HepG2 (cell line): ENCODE data around the gene COL6A6. TPM values are rescaled to one million over a fixed set of nuclear protein-coding genes. Genes with fewer than 3 reads are reported as not detected.

Experiments
- ATAC-seq: fragments of 200-7000 bp; cut with Tn5 transposase; 3 replicates; pipeline ENCODE4 v1.9.1; 2020; ENCODE audit warnings: mild to moderate bottlenecking, moderate library complexity
- BruUV-seq: library from RNA; stranded (reverse); fragments of 400-500 nt; replicated peaks from 2 replicates; lab custom pipeline; 2021; lab: Mats Ljungman, UMichigan
- CTCF ChIA-PET: fragments of 300-600 bp; formaldehyde crosslinking; extraction: SDS; loops from one replicate; lab custom pipeline; 2021; ENCODE audit warnings: low total read pairs, inconsistent platforms, low intra/inter-chr PET ratio; lab: Yijun Ruan, JAX
- POLR2A ChIA-PET: fragments of 350-600 bp; sonication (Branson Sonifier 250); formaldehyde crosslinking; loops from one replicate; lab custom pipeline; 2020; ENCODE audit warnings: antibody characterized with exemption, inconsistent platforms; lab: Yijun Ruan, JAX
- DNase-seq: peaks from one replicate; pipeline ENCODE4 v3.0.0-alpha.2; 2015; ENCODE audit warnings: low spot score
- FAIRE-seq: peaks from 3 replicates; lab custom pipeline; 2011; peaks lifted over from hg19 to GRCh38; lab: Jason Lieb, UNC
- H2AFZ ChIP-seq: one replicate; pipeline ENCODE4 v1.6.1; 2011; ENCODE audit warnings: low read length, inconsistent platforms
- H3K27ac ChIP-seq: fragments of 300-600 bp; 3 replicates; pipeline ENCODE4 v1.8.0; 2011; ENCODE audit warnings: mixed run types, mild to moderate bottlenecking, mixed read lengths, low read length, inconsistent platforms; ENCODE audit not compliant: insufficient read depth; ENCODE audit errors: extremely low read length
- H3K27me3 ChIP-seq, 2 experiments: fragments of 200-600 bp in 1 of 2; 2 replicates in 1 of 2; 3 replicates in 1 of 2; pipeline versions ENCODE4 v1.6.0 to v1.8.0; 2011; ENCODE audit warnings: low read length in 2 of 2, mild to moderate bottlenecking in 2 of 2, moderate library complexity in 2 of 2, inconsistent platforms in 1 of 2; ENCODE audit not compliant: insufficient read depth in 2 of 2, control insufficient read depth in 1 of 2
- H3K36me3 ChIP-seq, 2 experiments: fragments of 200-600 bp in 1 of 2; replicated peaks in 1 of 2; 2 replicates in 1 of 2; 3 replicates in 1 of 2; pipeline versions ENCODE4 v1.5.1 to v1.8.0; 2011; ENCODE audit warnings: low read length in 2 of 2, inconsistent platforms in 1 of 2; ENCODE audit not compliant: insufficient read depth in 2 of 2, control insufficient read depth in 1 of 2
- H3K4me1 ChIP-seq: 2 replicates; pipeline ENCODE4 v1.5.1; 2012; ENCODE audit warnings: low read length, inconsistent platforms; ENCODE audit not compliant: insufficient read depth
- H3K4me2 ChIP-seq: 2 replicates; pipeline ENCODE4 v1.6.0; 2011; ENCODE audit warnings: low read depth, low read length, inconsistent platforms
- H3K4me3 ChIP-seq, 3 experiments: fragments of 200-600 bp in 1 of 3; sonication (generic), shearing (Covaris generic) in 1 of 3; replicated peaks in 1 of 3; 2 replicates each; pipeline ENCODE4 v1.5.1; 2011 to 2016; ENCODE audit warnings: low read length in 3 of 3, inconsistent platforms in 2 of 3, low read depth in 2 of 3, mild to moderate bottlenecking in 2 of 3, control low read depth in 1 of 3, mixed read lengths in 1 of 3; ENCODE audit not compliant: insufficient read depth in 1 of 3
- H3K79me2 ChIP-seq: one replicate; pipeline ENCODE4 v1.6.1; 2011; ENCODE audit warnings: low read length, inconsistent platforms; ENCODE audit not compliant: insufficient read depth
- H3K9ac ChIP-seq: 2 replicates; pipeline ENCODE4 v1.6.0; 2011; ENCODE audit warnings: mild to moderate bottlenecking, low read depth, low read length, inconsistent platforms; ENCODE audit not compliant: insufficient read depth
- H3K9me3 ChIP-seq: 2 replicates; pipeline ENCODE4 v1.5.1; 2012; ENCODE audit warnings: mild to moderate bottlenecking, low read length
- H4K20me1 ChIP-seq: 2 replicates; pipeline ENCODE4 v1.6.0; 2011; ENCODE audit warnings: inconsistent platforms, mild to moderate bottlenecking, low read length, moderate library complexity; ENCODE audit not compliant: insufficient read depth
- CREB3 ChIP-seq: sonication (generic); formaldehyde crosslinking; IDR thresholded peaks from 2 replicates; pipeline ENCODE4 v1.5.0; 2020; ENCODE audit warnings: missing genetic modification reagents
- E2F2 ChIP-seq: sonication (generic); formaldehyde crosslinking; IDR thresholded peaks from 2 replicates; pipeline ENCODE4 v1.4.0; 2020; ENCODE audit warnings: missing genetic modification reagents, borderline replicate concordance
- ELK4 ChIP-seq: sonication (generic); formaldehyde crosslinking; IDR thresholded peaks from 2 replicates; pipeline ENCODE4 v1.9.0; 2021; ENCODE audit warnings: missing genetic modification reagents, borderline replicate concordance
- GZF1 ChIP-seq: sonication (generic); formaldehyde crosslinking; IDR thresholded peaks from 2 replicates; pipeline ENCODE4 v1.5.1; 2020; ENCODE audit warnings: mild to moderate bottlenecking, missing genetic modification reagents
- IKZF1 ChIP-seq: fragments of 450-650 bp; IDR thresholded peaks from 2 replicates; pipeline ENCODE4 v1.7.1; 2016
- KLF6 ChIP-seq: IDR thresholded peaks from 2 replicates; pipeline ENCODE4 v1.8.0; 2016; ENCODE audit warnings: missing biosample characterization, missing genetic modification reagents
- RBM39 ChIP-seq: fragments of 200-400 bp; formaldehyde crosslinking; IDR thresholded peaks from one replicate; pipeline ENCODE4 v1.6.1; 2018; ENCODE audit warnings: antibody characterized with exemption, mild to moderate bottlenecking, low read depth, low read length; ENCODE audit not compliant: poor library complexity, severe bottlenecking
- RCOR2 ChIP-seq: IDR thresholded peaks from 2 replicates; pipeline ENCODE4 v1.6.1; 2016; ENCODE audit warnings: missing biosample characterization, missing genetic modification reagents
- RXRB ChIP-seq: IDR thresholded peaks from 2 replicates; pipeline ENCODE4 v1.6.1; 2016; ENCODE audit warnings: borderline replicate concordance, missing genetic modification reagents, missing compliant biosample characterization
- SNRNP70 ChIP-seq: fragments of 200-400 bp; formaldehyde crosslinking; IDR thresholded peaks from 2 replicates; pipeline ENCODE4 v1.6.1; 2017; ENCODE audit warnings: mild to moderate bottlenecking, low read depth, low read length, moderate library complexity
- TCF12 ChIP-seq, 2 experiments: fragments of 450-650 bp in 1 of 2; sonication (generic) in 1 of 2; formaldehyde crosslinking in 1 of 2; IDR thresholded peaks; 2 replicates each; pipeline versions ENCODE4 v1.6.1 to v1.8.0; 2017 to 2022; ENCODE audit warnings: antibody characterized with exemption in 1 of 2, mild to moderate bottlenecking in 1 of 2, missing genetic modification reagents in 1 of 2, moderate library complexity in 1 of 2
- ZMAT5 ChIP-seq: sonication (generic); formaldehyde crosslinking; IDR thresholded peaks from 2 replicates; pipeline ENCODE4 v1.5.0; 2020; ENCODE audit warnings: mild to moderate bottlenecking, low read depth, missing genetic modification reagents, borderline replicate concordance
- ZNF282 ChIP-seq: fragments of 450-650 bp; IDR thresholded peaks from 2 replicates; pipeline ENCODE4 v1.6.1; 2018; ENCODE audit not compliant: partially characterized antibody
- ZNF317 ChIP-seq: sonication (generic); formaldehyde crosslinking; IDR thresholded peaks from 2 replicates; pipeline ENCODE4 v1.5.0; 2020; ENCODE audit warnings: mild to moderate bottlenecking, missing genetic modification reagents
- ZNF570 ChIP-seq: sonication (generic); formaldehyde crosslinking; IDR thresholded peaks from 2 replicates; pipeline ENCODE4 v1.4.0; 2020; ENCODE audit warnings: mild to moderate bottlenecking, missing genetic modification reagents, borderline replicate concordance
- WGBS: methylation state at CpG from one replicate; pipeline ENCODE4 v1.1.6; 2017; ENCODE audit warnings: low lambda C conversion rate; 5-methylcytosine and 5-hydroxymethylcytosine counted together
- in situ Hi-C: cut with HindIII; loops from 2 replicates; pipeline ENCODE4 v1.10.0; 2017; ENCODE audit warnings: low pct_unique_long_range_greater_than_20kb; ENCODE audit not compliant: extremely low pct_ligation_motif_present
- intact Hi-C: fragments of 100-400 bp; cut with micrococcal nuclease; formaldehyde crosslinking; loops from one replicate; pipeline ENCODE4 v1.10.0; 2022; ENCODE audit not compliant: unreplicated experiment
- polyA plus RNA-seq, 8 experiments: library from polyadenylated mRNA; depleted of rRNA in 3 of 8; stranded (reverse) in 7 of 8; unstranded in 1 of 8; fragments of >200 nt; fragmentation: Illumina TruSeq in 4 of 8; extraction: Trizol in 4 of 8; gene quantifications; 2 replicates each; pipeline versions ENCODE4 v1.2.1 to v1.2.3, GENCODE V29; 2011 to 2016; ENCODE audit warnings: low read depth in 4 of 8, missing spikeins in 1 of 8, mixed read lengths in 1 of 8; ENCODE audit not compliant: insufficient read depth in 1 of 8
- total RNA-seq, 5 experiments: library from RNA; depleted of rRNA; stranded (reverse); fragments of >200 nt; fragmentation: Illumina TruSeq; extraction: Trizol; gene quantifications; 2 replicates each; pipeline ENCODE4 v1.2.3, GENCODE V29; 2016; ENCODE audit warnings: low read depth in 1 of 5

Gene COL6A6
- total and polyA plus RNA-seq, 2 of the 13 experiments (the other 11 are each of a cell fraction or from before 2014, with no cell fraction given) = not detected

GRCh38 chr3:130543322-130543721 lies 26.3 kb downstream of the COL6A6 start:
- intact Hi-C loops = no loop called here
- no peak overlapping the region for H3K4me3 ChIP-seq
- DNase-seq (no peak), FAIRE-seq (no peak), ATAC-seq (no peak)
- no TSS peak for BruUV-seq
- in situ Hi-C loops = no loop called here
- no peak for TF ChIP-seq RXRB
- TF ChIP-seq ZNF317 (CRISPR knock-in tag) = no peak
- TF ChIP-seq ZMAT5 (CRISPR knock-in tag) = no peak
- TF ChIP-seq RBM39 = no peak
- H3K9ac ChIP-seq = no peak overlapping the region
- POLR2A ChIA-PET = no interaction called here
- CTCF ChIA-PET = no interaction called here
- no peaks in the 10 kb centered on the region for H3K9me3 ChIP-seq
- H2AFZ ChIP-seq = no peak overlapping the region
- H3K36me3 ChIP-seq = no peaks in the 10 kb centered on the region
- 21% methylated on average over 3 of the region's 3 CpGs for WGBS
- no peaks in the 10 kb centered on the region for H3K27me3 ChIP-seq
- no peaks in the 10 kb centered on the region for H3K79me2 ChIP-seq
- H3K4me1 ChIP-seq = no peaks in the 10 kb centered on the region
- no peak overlapping the region for H3K27ac ChIP-seq
- H4K20me1 ChIP-seq = no peaks in the 10 kb centered on the region
- no peak overlapping the region for H3K4me2 ChIP-seq

- Histone ChIP-seq H4K20me1 (no peaks in the 10 kb centered on the region), H2AFZ (no peak overlapping the region), H3K9ac (no peak overlapping the region), H3K4me1 (no peaks in the 10 kb centered on the region), H3K36me3 (no peaks in the 10 kb centered on the region), H3K27me3 (no peaks in the 10 kb centered on the region), H3K79me2 (no peaks in the 10 kb centered on the region), H3K27ac (no peak overlapping the region), H3K4me3 (no peak overlapping the region), H3K9me3 (peaks cover 3% of the 10 kb centered on the region; the same call in 1 of the 2 replicates), H3K4me2 (no peak overlapping the region)
- in situ Hi-C loops (no loop called here), intact Hi-C loops (no loop called here)
- CTCF ChIA-PET = no interaction called here
- ATAC-seq (no peak), DNase-seq (no peak), FAIRE-seq (no peak)
- WGBS = 55% methylated on average over 1 of the region's 29 CpGs
- POLR2A ChIA-PET = no interaction called here
- BruUV-seq = no TSS peak
- no peak for TF ChIP-seq E2F2
- TF ChIP-seq SNRNP70 = no peak
- no peak for TF ChIP-seq ZNF570 (CRISPR knock-in tag)
- TF ChIP-seq GZF1 (CRISPR knock-in tag) = no peak
- no peak for TF ChIP-seq ELK4
- no peak for TF ChIP-seq CREB3 (CRISPR knock-in tag)
- no peak for TF ChIP-seq KLF6
- no peak for TF ChIP-seq IKZF1
- no peak for TF ChIP-seq TCF12 (IDR thresholded peaks at IDR 0.05)
- TF ChIP-seq TCF12 (CRISPR knock-in tag; IDR thresholded peaks at IDR 0.05) = no peak
- no peak for TF ChIP-seq RCOR2
- no peak for TF ChIP-seq ZNF282
Measured at GRCh38 chr3:130546920-130547679, 30.1 kb downstream of the COL6A6 start.
